NCI-H1694 (cell line): ENCODE data around the gene LETM1.
A peak's percentile ranks its signal among the peaks of the same experiment; 100 is the strongest.

Experiments
- DNase-seq: peaks from one replicate; lab custom pipeline; 2025; lab: John Stamatoyannopoulos, UW

The LETM1 gene

GRCh38 chr4:1872870-1873269 is 16.9 kb upstream of the LETM1 start:
- DNase-seq: no peak

GRCh38 chr4:1871471-1872021 is 15.6 kb upstream of the LETM1 start:
- DNase-seq: no peak

- DNase-seq: peak; percentile 32
Measured at GRCh38 chr4:1870578-1871443, 14.9 kb upstream of the LETM1 start, which contains the start of gene NSD2. Gene NSD2, plus strand, starts transcription at chr4:1871393. Its CDS starts 29,262 bp downstream, at chr4:1900655.

- DNase-seq: peak; percentile 47
Measured at GRCh38 chr4:1870328-1870577, 14.3 kb upstream of the LETM1 start.

- no peak for DNase-seq
Measured at GRCh38 chr4:1869530-1870327, 13.8 kb upstream of the LETM1 start.

GRCh38 chr4:1868912-1869311 is 13.0 kb upstream of the LETM1 start:
- no peak for DNase-seq

GRCh38 chr4:1868293-1868692 is 12.3 kb upstream of the LETM1 start:
- DNase-seq: no peak

GRCh38 chr4:1866189-1866661 is 10.3 kb upstream of the LETM1 start:
- DNase-seq: no peak

GRCh38 chr4:1864076-1865008 is 8.4 kb upstream of the LETM1 start:
- DNase-seq: no peak

GRCh38 chr4:1863297-1864033 is 7.5 kb upstream of the LETM1 start:
- DNase-seq: no peak

- no peak for DNase-seq
Measured at GRCh38 chr4:1862961-1863296, 7.0 kb upstream of the LETM1 start.

GRCh38 chr4:1862055-1862911 is 6.3 kb upstream of the LETM1 start:
- DNase-seq: no peak

GRCh38 chr4:1859389-1859753 is 3.4 kb upstream of the LETM1 start:
- no peak for DNase-seq

GRCh38 chr4:1857931-1858330 is 2.0 kb upstream of the LETM1 start:
- DNase-seq: no peak

GRCh38 chr4:1856943-1857699 is 1.2 kb upstream of the LETM1 start:
- no peak for DNase-seq

GRCh38 chr4:1855333-1856070 is 454 bp downstream of the LETM1 start:
- DNase-seq: no peak

GRCh38 chr4:1854752-1855151 is 1.2 kb downstream of the LETM1 start:
- DNase-seq: no peak

- DNase-seq: no peak
Measured at GRCh38 chr4:1852904-1853623, 2.9 kb downstream of the LETM1 start.
